WERI-Rb-1 (cell line): ENCODE data around the gene TTN.

Source experiments
- DNase-seq: peaks from one replicate; pipeline ENCODE4 v3.0.0-alpha.2; 2020
- H3K27ac ChIP-seq: fragments of 250-450 bp; sonication (Bioruptor Pico); 2 replicates; pipeline ENCODE4 v1.5.1; 2020; ENCODE audit warnings: mild to moderate bottlenecking, moderate library complexity
- H3K27me3 ChIP-seq: fragments of 250-450 bp; sonication (Bioruptor Pico); 2 replicates; pipeline ENCODE4 v1.5.1; 2021; ENCODE audit warnings: mild to moderate bottlenecking, low read depth, moderate library complexity; ENCODE audit not compliant: insufficient read depth, severe bottlenecking
- H3K36me3 ChIP-seq: fragments of 250-450 bp; sonication (Bioruptor Pico); 2 replicates; pipeline ENCODE4 v1.5.1; 2020; ENCODE audit warnings: mild to moderate bottlenecking, moderate library complexity
- H3K4me3 ChIP-seq: 2 replicates; pipeline ENCODE4 v1.5.1; 2011; ENCODE audit warnings: low read depth, mild to moderate bottlenecking, control low read depth, low read length
- H3K9me3 ChIP-seq: fragments of 250-450 bp; sonication (Bioruptor Pico); 2 replicates; pipeline ENCODE4 v1.5.1; 2021; ENCODE audit warnings: mild to moderate bottlenecking, moderate library complexity; ENCODE audit not compliant: severe bottlenecking
- TF ChIP-seq, protein P1 (sequence below): IDR thresholded peaks from 2 replicates; pipeline ENCODE4 v1.5.1; 2011; ENCODE audit warnings: low read depth, mild to moderate bottlenecking, control low read depth, inconsistent platforms, low read length

TTN gene

DNA sequence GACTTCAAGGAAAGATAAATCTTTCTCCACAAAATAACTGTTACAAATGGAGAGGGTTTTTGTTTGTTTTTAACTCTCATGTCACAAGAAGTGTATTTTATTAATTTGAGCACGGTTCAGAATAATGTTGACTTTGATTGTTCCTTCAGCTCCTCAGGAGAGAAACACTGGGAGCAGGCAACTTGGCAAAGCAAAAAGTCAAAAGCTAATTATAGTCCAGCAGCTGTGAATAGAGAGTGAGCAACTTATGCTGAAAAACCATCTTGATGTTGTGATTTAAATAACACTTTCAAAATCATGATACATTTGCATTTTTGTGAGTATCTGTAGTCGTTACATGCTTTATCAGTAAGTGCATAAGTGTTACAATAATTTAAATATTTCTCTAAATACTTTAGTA is 37.5 kb upstream of the TTN start:
- Histone ChIP-seq H3K9me3 (no peaks in the 10 kb centered on the region), H3K27ac (no peak overlapping the region), H3K4me3 (no peak overlapping the region), H3K36me3 (peaks cover 60% of the 10 kb centered on the region), H3K27me3 (no peaks in the 10 kb centered on the region)
- TF ChIP-seq, protein P1, sequence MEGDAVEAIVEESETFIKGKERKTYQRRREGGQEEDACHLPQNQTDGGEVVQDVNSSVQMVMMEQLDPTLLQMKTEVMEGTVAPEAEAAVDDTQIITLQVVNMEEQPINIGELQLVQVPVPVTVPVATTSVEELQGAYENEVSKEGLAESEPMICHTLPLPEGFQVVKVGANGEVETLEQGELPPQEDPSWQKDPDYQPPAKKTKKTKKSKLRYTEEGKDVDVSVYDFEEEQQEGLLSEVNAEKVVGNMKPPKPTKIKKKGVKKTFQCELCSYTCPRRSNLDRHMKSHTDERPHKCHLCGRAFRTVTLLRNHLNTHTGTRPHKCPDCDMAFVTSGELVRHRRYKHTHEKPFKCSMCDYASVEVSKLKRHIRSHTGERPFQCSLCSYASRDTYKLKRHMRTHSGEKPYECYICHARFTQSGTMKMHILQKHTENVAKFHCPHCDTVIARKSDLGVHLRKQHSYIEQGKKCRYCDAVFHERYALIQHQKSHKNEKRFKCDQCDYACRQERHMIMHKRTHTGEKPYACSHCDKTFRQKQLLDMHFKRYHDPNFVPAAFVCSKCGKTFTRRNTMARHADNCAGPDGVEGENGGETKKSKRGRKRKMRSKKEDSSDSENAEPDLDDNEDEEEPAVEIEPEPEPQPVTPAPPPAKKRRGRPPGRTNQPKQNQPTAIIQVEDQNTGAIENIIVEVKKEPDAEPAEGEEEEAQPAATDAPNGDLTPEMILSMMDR, result no peak
- DNase-seq, result no peak

DNA sequence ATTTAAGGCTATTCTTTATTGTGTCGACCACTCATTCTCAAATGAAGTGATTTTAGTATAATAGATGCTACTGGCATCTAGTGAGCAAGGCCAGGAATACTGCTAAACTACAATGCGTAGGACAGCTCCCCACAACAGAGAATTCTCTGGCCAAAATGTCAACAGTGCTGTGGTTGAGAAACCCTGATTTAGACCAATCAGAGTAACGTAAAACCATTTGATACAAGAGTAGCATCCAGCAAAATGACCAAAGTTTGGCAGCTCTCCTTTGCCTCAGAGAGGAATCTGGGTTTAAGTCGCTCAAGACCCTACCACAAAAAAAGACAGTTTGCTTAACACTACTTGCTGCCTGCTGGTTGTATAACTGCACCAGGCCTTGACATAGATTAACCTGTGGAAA is 37.0 kb upstream of the TTN start:
- Histone ChIP-seq H3K27me3 (no peaks in the 10 kb centered on the region), H3K9me3 (no peaks in the 10 kb centered on the region), H3K36me3 (peaks cover 57% of the 10 kb centered on the region), H3K27ac (no peak overlapping the region), H3K4me3 (no peak overlapping the region)
- TF ChIP-seq, protein P1, result no peak
- no peak for DNase-seq

DNA sequence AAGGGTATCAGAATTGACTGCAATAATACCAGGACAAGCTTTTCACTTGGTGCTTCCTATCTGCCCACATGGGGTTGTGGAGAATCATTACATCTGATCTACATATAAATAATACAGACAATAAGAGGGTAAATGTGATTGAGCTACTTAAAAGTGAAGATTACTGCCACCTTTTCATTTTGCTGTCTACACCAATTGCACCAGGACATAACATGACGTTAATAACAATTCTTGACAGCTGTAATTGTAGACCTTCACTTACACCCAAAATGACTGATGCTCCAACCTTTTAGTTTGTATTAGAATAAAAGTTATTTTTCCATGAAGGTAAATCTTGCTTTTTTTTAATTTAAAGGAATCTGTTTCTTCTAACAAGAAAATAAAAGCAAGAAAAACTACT is 36.5 kb upstream of the TTN start:
- H3K9me3 ChIP-seq, result no peaks in the 10 kb centered on the region
- H3K36me3 ChIP-seq, result peaks cover 57% of the 10 kb centered on the region
- no peak overlapping the region for H3K4me3 ChIP-seq
- no peak overlapping the region for H3K27ac ChIP-seq
- DNase-seq, result no peak
- H3K27me3 ChIP-seq, result no peaks in the 10 kb centered on the region
- TF ChIP-seq, protein P1, result no peak

DNA sequence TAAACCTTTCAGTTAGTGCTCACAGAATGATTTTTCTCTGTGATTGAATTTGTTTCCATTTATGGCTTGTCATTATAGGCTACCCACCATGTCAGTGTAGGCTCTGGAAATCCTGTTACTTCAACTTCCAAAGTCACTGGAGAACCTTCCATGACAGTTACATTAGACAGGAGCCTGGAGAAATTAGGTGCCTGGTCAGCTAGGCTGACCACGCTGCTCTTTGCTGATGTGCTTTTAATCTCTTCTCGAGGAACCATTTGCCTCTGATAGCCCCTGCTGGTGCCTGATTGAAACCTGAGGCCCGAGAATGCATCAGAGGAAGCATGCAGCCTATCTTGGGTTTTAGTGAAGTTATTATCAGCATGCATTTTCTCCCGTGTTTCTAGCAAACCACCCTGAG is 29.6 kb upstream of the TTN start:
- no peaks in the 10 kb centered on the region for H3K9me3 ChIP-seq
- H3K27me3 ChIP-seq, result no peaks in the 10 kb centered on the region
- TF ChIP-seq, protein P1, result no peak
- H3K4me3 ChIP-seq, result no peak overlapping the region
- peaks cover 32% of the 10 kb centered on the region for H3K36me3 ChIP-seq
- H3K27ac ChIP-seq, result no peak overlapping the region
- DNase-seq, result no peak

DNA sequence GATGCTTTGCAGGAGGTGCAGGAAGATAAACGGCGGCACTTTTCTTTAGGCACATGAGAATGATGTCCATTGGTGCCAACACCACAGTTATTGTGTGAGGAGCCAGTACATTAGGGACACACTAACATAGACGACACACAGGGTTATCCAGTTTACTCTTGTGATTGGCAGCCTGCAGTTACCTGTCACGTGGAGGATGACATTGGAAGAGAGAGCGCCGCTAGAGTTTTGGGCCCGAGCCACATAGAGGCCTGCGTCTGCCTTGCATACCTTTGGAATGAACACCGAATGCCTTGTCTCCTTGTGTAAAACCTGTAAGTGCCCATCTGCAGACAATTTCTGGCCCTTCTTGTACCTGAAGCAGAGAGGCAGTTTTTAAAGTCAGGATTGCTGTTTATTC is 26.9 kb upstream of the TTN start:
- TF ChIP-seq, protein P1, result no peak
- no peak overlapping the region for H3K27ac ChIP-seq
- no peak overlapping the region for H3K4me3 ChIP-seq
- H3K9me3 ChIP-seq, result no peaks in the 10 kb centered on the region
- no peak for DNase-seq
- no peaks in the 10 kb centered on the region for H3K27me3 ChIP-seq
- H3K36me3 ChIP-seq, result peaks cover 32% of the 10 kb centered on the region

DNA sequence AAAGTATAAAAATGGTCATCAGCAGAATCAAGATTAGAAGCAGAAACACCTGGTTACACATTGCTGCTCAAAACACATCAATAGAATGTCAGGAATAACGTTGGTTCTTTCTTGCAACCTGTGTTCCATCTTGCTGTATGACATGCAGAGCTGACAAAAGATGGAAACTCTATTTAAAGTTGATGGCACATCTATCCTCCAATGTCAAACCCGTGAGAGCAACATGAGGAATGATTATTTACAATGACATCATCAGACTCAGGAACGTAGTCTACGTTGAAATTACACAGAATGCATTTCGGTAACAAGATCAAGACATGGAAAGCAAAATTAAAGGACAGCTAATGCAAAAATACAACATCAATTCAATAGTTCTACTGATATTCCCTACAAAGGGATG is 26.2 kb upstream of the TTN start:
- no peak for DNase-seq
- TF ChIP-seq, protein P1, result no peak
- peaks cover 28% of the 10 kb centered on the region for H3K36me3 ChIP-seq
- no peaks in the 10 kb centered on the region for H3K9me3 ChIP-seq
- H3K4me3 ChIP-seq, result no peak overlapping the region
- H3K27me3 ChIP-seq, result no peaks in the 10 kb centered on the region
- H3K27ac ChIP-seq, result no peak overlapping the region
